AG08396 (cell line): Measurements from ENCODE around the gene MROH8.
"Not testable (repeated sequence)": the region's sequence is repeated elsewhere in the genome, so short reads cannot be mapped to it uniquely, and the experiment has no call there.

Experiments used
- DNase-seq: peaks from one replicate; pipeline ENCODE4 v3.0.0; 2012; ENCODE audit warnings: low spot score, mixed read lengths

Gene MROH8

DNA sequence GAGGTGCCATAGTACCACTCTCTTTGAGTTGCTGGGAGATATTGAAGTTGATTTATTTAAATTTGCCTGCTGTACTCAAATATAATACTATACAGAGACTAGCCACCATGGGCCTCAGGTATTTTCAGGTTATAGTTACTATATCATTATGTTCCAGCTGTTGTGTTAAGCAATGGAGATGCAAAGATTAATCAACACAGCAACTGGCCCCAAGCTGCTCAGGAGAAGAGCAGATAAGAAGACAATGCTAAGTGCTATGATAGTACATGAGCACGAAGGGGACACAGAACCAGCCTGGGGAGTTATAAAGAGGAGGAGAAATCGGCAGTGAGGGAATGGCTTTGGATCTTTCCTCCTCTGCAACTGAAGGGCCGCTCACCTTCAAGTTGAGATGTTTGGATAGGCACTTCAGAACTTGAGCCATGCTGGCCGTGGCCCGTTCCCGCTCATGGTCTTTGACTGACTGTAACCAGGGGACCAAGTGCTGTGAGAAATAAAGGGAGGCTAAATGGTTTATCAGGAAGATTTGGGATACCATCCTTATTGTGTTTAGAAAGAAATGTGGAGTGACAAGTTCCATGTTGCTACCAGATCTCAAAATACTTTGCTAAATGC, 24.6 kb downstream of the MROH8 start:
- no peak for DNase-seq

DNA sequence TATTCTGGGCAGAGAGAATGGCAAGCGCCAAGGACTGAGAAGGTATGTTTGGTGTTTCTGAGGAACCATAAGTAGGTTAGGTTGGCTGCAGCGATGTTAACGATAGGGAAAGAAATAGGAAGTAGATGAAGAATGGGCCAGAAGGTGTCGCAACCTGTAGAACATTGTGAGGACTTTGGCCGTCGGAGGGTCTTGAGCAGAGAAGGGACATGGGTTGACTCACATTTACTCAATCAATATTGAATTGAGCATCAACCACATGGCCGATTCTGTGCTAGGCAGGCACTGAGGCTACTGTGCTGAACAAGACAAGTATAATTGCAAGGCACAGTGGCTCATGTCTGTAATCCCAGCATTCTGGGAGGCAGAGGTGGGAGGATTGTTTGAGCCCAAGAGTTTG, 27.1 kb downstream of the MROH8 start:
- no peak for DNase-seq

DNA sequence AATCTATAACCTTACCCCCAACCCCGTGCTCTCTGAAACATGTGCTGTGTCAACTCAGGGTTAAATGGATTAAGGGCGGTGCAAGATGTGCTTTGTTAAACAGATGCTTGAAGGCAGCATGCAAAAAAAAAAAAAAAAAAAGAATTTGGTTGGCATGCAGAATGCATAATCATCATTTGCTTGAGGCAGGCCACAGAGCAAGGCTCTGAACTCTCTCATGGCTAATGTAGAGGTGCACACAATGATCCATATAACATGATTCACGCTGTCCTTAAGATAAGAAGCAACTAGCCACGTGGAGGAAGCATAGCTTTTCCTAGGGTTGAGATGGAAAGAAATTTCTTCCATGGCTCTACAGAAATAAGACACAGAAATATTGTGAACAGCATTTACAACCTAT, 27.8 kb downstream of the MROH8 start:
- DNase-seq = no peak

DNA sequence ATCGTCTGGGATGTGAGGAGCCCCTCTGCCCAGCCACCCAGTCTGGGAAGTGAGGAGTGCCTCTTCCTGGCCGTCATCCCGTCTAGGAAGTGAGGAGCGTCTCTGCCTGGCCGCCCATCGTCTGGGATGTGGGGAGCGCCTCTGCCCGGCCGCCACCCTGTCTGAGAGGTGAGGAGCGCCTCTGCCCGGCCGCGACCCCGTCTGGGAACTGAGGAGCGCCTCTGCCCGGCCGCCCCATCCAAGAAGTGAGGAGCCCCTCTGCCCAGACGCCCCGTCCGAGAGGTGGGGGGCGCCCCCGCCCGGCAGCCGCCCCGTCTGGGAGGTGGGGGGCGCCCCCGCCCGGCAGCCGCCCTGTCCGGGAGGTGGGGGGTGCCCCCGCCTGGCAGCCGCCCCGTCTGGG, 28.5 kb downstream of the MROH8 start:
- DNase-seq = not testable (repeated sequence)

DNA sequence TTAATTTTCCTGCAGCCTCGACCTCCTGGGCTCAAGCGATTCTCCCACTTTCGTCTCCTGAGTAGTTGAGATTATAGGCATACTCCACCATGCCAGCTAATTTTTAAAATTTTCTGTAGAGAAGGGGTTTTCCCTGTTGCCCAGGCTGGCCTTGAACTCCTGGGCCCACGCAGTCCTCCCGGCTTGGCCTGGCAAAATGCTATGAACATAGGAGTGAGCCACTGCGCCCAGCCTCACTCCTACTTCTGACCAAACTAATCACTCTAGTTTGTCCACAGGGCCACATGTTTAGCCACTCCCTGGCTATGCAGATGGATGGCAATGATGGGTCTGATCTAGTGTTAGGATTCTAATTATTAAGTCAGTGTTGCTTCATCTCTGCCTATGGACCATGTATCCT, 32.1 kb downstream of the MROH8 start:
- DNase-seq = no peak

DNA sequence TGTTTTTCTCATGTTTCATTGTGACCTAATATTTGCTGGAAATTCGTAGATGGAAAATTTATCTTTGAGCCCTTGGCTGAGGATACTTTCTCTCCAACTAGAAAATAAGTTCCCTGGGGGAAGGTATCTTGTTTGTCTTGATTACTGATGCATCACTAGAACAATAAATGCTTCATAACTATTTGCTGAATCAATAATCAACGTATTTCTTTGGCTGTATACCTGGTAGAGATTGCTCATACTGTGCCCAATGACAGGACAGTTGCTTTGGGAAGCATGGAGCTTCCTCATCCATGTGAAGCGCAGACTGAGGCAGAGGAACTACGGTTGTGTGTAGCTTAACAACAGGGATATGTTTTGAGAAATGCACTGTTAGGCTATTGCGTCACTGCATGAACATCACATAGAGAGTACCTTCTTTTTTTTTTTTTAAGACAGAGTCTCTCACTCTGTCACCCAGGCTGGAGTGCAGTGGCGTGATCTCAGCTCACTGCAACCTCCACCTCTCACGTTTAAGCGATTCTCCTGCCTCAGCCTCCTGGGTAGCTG, 34.4 kb downstream of the MROH8 start:
- DNase-seq = no peak

DNA sequence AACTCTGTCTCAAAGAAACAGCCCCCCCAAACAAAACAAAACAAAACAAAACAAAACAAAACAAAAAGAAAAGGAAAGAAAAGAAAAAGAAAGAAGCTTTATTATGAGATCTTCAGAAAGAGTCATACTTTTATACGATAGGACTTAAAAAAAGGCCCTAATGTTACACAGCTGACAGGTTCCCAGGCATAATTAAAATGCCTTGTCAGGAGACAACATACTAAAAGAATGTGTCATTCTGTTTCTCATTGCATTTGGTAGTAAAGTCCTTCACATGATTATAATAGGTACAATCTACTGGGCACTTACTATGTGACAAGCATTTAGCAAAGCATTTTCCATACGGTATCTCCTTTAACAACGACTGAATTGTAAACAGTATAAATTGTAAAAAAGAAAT, 36.6 kb downstream of the MROH8 start:
- no peak for DNase-seq

DNA sequence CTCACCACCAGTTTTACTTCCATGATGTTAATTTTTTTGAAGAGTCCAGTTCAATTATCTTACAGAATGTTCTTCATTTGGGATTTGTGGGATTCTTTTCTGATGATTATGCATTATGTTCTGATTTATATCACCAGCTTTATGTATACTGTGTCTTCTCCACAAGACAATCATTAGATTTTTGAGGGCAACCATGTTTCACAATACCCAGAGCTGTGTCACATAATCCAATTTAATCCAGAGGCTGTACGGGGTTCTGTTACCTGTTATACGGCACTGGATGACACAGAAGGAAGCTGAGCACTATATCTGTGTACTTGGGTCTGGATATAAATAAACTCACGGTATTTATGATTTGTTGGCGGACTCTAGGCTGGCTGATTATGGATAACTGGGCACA, 41.8 kb downstream of the MROH8 start:
- no peak for DNase-seq

DNA sequence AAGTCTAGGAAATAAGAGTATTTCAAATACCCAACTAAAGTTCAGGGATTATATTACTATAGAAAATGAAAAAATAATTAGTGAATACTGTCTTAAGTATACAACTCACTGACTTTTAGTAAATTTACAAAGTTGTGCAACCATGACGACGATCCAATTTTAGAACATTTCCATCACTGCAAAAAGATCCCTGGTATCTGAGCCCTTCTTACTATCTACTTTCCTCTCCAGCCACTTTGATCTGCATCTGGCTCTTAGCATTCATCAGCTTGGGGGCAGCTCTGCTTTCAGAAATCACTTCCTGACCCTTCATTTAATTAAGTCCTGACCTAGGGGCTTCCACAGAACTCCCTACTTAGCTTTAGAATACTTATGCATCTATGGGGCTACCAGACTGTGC, 45.4 kb downstream of the MROH8 start:
- no peak for DNase-seq

DNA sequence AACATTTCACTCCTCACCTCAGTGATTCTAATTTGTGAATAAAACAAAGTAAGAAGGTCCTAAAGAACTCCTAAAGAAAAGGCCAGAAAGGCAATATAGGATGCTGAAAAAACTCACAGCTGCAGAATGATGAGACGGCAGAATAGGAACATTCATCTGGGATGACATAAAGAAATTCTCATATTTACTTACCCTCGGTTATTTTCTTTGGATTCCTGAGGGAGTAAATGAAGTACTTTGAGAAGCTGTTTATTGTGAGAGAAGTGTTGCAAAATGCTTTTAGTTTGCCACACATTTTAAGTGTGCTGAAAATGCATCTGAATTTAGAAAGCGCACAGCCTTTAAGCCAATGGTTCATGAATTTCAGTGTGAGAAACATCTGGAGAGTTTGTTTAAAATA, 47.9 kb downstream of the MROH8 start:
- no peak for DNase-seq

DNA sequence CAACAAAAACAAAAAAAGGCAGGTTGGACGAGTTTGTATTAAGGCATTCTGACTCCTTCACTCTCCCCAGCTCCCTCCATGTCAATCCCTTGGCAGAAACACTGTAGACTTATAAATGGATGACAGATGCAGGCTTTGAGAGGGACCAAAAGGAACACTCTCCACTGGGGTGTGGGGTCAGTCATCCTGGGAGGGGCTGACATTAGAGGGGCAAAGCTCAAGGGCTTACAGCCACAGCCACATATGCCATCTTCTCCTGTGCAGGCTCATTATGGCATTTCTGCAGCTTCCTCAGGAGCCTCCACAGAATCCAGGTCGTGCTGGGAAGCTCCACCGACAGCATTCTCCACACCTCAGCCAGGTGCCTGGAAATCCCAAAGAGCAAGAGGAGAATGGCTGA, 50.5 kb downstream of the MROH8 start:
- no peak for DNase-seq

DNA sequence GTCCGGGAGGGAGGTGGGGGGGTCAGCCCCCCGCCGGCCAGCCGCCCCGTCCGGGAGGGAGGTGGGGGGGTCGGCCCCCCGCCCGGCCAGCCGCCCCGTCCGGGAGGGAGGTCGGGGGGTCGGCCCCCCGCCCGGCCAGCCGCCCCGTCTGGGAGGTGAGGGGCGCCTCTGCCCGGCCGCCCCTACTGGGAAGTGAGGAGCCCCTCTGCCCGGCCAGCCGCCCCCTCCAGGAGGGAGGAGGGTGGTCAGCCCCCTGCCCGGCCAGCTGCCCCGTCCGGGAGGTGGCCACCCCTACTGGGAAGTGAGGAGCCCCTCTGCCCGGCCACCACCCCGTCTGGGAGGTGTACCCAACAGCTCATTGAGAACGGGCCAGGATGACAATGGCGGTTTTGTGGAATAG, 53.1 kb downstream of the MROH8 start:
- not testable (repeated sequence) for DNase-seq

DNA sequence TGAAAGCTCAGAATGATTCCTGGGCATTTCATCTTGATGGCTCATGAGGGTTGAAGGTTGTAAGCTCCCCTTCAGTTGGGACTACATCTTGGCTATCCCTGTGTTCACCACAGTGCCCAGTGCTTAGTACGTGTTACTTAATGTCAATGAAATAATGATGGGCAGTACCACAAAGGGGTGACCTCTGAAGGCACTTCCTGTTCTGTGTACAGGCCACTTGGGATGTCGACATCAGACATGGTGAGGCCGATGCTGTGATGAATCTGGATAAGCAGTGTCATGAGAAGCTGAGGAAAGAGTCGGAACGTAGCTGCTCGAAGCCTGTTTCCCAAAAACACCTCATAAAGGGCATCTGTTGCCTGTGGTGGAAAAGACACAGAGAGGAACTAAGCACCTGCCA, 55.9 kb downstream of the MROH8 start:
- no peak for DNase-seq

DNA sequence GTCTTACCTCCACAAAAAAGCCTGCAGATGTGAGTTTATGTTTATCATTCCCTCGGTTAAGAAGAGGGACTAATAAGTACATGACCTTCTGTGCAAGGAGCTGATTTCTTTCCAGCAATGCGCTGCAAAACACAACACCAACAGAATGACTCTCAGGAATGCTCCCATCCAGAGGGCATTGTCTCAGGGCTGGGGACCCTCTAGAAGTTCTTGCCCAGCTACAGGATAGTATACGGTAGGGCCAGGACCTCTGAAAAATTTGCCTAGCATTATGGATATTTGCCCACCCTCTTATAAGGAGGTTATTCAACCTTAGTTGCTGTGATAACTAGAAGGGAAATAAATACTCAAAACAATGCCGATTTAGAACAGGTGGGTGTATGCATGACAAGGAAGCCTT, 58.9 kb downstream of the MROH8 start:
- no peak for DNase-seq

DNA sequence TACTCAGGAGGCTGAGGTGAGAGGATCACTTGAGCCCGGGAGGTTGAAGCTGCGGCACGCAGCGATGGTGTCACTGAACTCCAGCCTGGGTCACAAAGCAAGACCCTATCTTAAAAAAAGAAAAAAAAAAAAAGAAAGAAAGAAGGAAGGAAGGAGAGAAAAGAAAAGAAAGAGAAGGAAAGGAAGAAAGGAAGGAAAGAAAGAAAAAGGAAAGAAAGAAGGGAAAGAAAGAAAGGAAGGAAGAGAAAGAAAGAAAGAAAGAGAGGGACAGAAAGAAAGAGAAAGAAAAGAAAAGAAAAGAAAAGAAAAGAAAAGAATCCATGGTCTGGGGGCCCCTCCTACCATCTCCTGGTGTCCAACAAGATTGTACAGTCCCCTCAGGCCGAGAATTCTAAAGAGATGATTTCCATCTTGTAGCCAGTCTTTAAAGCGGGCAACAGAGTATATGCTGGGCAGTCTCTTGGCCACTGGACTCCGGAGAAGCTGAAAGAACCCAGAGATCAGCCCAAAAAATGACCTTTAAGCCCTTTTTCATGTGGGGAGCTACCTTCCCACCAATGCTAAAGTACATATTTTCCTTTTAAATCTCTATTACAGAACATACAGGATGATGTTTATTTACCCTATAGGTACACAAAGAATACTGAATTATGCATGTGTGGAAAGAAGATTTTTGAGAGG, 59.9 kb downstream of the MROH8 start:
- DNase-seq = no peak

DNA sequence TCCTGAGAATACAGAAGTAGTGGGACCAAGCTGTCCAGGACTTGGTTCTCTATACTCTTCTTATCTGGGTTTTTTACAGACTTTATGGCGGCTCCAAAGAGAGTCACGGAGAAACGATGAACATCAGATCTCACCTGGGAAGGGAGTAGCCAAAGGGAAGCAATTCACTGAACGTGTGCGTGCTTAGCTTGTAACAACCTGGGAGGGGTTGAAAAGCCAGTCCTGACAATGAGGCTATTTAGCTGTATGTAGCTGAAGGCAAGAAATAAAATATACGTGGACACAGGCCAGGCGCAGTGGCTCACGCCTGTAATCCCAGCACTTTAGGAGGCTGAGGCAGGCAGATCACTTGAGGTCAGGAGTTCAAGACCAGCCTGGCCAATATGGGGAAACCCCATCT, 65.3 kb downstream of the MROH8 start:
- DNase-seq = no peak

DNA sequence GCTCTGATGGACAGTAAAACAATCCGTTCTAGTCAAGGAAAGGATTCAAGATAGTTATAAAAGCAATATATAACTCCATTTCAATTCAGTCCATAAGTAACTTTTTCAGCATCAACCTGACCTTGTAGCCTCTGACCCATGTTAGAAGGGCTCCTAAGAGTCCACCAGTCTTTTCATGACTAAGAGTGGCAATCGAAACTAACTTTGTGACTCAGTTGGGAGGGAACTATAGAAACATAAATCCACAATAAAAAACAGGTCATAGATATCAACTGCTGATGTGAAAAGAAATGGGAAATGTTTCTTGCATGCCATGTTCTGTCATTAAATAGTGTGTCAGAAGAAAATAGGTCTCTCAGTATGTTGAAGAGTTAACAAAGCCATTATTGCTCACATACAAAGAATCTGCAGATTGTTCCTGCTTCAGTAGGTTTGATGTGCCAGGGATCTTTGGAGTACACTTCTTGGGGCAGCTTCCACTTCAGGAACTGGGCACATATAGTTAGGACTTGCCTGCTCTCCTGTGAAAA, 67.4 kb downstream of the MROH8 start:
- DNase-seq = no peak

DNA sequence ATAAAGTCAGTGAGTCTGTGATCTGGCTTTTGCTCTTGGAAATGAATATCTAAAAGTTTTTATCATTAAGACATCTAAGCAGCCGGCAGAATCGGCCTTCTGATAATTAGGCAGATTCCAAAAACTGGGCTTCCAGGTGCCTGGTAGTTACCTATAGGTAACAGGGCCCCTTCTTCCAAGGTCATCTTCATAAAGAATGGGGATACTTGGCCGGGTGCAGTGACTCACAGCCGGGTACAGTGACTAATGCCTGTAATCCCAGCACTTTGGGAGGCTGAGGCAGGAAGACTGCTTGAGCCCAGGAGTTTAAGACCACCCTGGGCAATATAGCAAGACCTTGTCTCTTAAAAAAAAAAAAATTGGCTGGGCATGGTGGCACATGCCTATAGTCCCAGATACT, 70.7 kb downstream of the MROH8 start:
- DNase-seq = no peak

DNA sequence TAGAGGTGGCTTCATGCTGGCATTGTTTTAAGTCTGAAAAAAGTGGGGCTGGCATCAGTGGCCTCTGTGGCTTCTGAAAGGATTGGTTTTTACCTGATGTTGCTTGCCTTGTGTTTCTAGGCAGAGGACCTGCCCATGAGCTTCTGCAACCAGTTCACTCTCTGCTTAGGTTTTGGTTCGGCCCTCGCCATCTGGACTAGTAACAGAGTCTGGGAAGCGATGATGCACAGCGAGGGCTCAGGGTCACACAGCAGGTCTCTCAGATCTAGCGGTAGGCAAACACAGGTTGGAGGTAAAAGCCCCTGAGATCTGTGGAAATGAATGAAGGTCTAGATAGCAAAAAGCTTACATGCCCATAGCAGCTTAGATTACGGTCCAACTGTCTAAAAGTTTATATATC, 76.8 kb downstream of the MROH8 start:
- no peak for DNase-seq

DNA sequence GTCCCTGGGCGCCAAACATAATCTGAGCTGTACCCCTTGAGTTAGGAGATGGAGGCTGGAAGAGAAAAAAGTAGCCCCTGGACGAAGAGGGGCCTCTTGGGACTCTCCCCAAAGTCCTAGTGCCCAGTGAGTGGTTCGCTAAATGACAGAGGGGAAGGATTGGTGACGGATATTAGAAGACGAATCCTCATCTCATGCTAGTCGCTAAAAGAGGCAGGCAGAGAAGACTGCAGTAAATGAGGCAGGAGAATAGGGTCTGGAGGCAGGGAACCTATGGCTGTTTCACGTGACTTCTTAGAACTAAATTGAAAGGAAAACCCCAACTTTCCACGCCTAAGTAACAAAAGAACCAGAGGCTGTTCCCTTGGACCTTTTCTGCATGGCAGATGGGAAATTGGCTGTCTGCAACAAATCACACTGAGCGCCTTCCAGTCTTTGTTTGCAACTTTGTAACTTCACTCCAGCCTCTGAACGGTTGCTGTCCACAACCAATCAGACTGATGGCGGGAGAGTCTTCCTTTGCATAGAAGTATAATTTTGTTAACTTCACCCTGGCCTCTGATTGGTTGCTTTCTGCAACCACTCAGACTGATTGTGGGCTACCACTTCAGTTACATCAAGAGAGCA, 82.8 kb downstream of the MROH8 start:
- DNase-seq = no peak

DNA sequence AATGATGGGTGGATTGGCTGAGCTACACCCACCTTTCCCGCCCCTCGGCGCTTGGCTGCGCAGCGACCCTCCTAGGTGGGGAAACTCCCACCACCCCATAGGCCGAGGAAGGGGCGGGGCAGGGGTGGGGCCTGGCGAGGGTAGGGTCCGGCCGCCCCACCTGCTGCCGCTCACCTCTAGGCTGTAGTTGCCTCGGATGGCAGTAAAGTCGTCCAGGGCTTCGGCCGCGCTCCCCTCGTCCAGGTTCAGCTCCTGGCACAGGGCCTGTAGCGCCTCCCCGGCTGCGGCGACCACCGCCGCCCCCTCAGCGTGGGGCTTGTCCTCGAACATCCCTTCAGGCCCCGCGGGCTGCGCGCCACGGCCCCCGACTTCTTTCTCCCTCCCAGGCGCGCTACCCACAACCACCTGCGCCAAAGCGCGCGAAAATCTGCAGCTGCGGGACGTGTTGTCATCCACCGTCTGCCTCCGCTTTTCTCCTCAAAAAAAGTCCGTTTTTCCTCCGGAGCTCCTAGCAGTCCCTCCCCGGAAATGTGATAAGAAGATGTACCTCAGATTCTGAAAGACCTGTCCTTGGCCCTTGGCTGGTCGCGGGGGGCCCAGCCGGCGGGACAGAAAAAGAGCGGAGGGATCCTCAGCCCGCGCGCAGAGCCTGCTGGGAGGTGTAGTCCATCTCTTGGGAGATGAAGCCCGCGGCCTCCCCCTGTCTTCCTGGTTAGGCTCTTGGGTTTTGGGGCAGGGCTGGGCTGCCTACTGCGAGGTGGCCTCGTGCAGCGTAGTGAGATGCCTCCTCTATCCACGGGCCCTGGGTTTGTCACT, 83.5 kb downstream of the MROH8 start, which contains the start of gene RBL1:
RBL1 (minus strand) TSS at position 399 of the 816 bp plus-strand sequence; CDS start at position 330, 69 bp downstream.
- DNase-seq = peak; percentile 89

DNA sequence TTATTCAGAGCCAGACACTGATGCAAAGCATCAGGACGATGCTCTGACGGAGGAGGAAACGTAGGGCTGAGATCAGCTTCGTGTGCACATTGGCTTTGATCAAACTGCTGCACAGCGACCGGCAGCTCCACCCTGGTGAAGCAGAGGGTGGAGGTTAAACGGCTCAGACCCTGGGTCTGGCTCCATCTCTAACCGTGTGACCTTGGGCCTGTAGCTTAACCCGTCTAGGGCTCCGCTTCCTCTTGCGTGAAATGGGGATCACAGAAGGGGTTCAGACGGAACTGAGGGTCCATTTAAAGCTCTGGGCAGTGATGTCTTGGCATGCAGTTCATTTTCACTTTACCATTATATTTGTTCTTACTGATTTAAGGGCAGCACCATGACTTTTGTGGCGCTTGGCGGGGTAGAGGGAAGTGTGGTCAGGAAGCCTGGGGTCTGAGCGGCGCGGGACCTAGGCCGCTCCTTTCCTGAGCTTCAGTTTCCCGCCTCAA, 84.2 kb downstream of the MROH8 start:
- peak; percentile 25 for DNase-seq
